GM18499 (cell line): ENCODE data around the gene DEFB125.
"Not testable (repeated sequence)": the region's sequence is repeated elsewhere in the genome, so short reads cannot be mapped to it uniquely, and the experiment has no call there.

Experiments used
- ATAC-seq: cut with Tn5 transposase; IDR thresholded peaks from one replicate; pipeline ENCODE4 v1.9.1; 2021; ENCODE audit warnings: moderate number of reproducible peaks; ENCODE audit not compliant: insufficient read depth, unreplicated experiment

DEFB125 gene, protein sequence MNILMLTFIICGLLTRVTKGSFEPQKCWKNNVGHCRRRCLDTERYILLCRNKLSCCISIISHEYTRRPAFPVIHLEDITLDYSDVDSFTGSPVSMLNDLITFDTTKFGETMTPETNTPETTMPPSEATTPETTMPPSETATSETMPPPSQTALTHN

GRCh38 chr20:87401-87800 is at the start of gene DEFB125:
TSS of gene DEFB125 (plus strand) at chr20:87672. CDS start at chr20:87710, 38 bp downstream.
- ATAC-seq = no peak

- no peak for ATAC-seq
These were observed 27.2 kb upstream of the DEFB125 start for GRCh38 chr20:60035-60918.

DNA sequence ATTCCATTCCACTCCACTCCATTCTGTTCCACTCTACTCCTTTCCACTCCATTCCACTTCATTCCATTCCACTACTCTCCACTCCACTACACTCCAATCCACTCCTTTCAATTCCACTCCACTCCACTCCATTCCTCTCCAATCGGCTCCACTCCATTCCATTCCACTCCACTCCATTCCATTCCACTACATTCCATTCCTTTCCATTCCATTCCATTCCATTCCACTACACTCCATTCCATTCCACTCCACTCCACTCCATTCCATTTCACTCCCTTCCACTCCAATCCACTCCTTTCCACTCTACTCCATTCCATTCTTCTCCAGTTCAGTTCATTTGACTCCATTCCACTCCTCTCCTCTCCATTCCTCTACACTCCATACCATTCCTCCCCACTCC is 26.2 kb upstream of the DEFB125 start:
- ATAC-seq = no peak

DNA sequence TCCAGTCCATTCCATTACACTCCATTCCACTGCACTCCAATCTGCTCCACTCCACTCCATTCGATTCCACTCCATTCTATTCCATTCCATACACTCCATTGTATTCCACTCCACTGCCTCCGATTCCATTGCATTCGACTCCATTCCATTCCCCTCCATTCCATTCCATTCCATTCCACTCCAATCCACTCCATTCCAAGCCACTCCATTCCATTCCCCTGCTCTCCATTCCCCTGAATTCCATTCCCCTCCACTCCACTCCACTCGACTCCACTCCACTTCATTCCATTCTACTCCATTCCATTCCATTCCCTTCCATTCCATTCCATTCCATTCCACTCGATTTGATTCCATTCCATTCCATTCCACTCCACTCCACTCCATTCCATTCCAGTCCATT is 25.7 kb upstream of the DEFB125 start:
- no peak for ATAC-seq

GRCh38 chr20:62487-62886 is 25.0 kb upstream of the DEFB125 start:
- no peak for ATAC-seq

DNA sequence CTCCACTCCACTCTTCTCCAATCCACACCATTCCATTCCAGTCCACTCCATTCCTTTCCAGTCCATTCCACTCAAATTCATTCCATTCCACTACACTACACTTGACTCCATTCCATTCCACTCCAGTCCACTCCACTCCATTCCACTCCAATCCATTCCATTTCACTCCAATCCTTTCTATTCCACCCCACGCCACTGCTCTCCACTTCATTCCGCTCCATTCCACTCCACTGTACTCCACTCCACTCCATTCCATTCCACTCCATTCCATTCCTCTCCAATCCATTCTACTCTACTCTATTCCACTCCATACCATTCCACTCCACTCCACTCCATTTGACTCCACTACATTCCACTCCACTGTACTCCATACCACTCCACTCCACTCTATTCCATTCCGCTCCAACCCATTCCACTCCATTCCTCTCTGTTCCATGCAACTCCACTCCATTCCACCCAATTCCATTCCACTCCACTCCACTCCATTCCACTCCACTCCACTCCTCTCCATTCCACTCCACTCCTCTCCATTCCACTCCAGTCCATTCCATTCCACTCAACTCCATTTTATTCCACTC is 23.4 kb upstream of the DEFB125 start:
- no peak for ATAC-seq

DNA sequence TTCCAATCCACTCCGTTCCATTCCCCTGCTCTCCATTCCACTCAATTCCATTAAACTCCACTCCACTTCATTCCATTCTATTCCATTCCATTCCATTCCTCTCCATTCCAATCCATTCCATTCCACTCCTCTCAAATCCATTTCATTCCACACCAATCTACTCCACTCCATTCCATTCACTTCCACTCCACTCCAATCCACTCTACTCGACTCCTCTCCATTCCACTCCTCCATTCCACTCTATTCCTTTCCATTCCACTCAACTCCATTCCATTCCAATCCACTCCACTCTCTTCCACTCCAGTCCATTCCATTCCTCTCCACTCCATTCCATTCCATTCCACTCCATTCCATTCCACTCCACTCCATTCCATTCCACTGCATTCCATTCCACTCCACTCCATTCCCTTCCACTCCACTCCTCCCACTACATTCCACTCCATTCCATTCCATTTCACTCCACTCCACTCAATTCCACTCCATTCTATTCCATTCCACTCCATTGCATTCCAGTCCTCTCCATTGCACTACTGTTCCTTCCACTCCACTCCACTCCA is 22.6 kb upstream of the DEFB125 start:
- no peak for ATAC-seq

- no peak for ATAC-seq
These were observed 10.2 kb upstream of the DEFB125 start for GRCh38 chr20:77231-77630.

GRCh38 chr20:78338-78737 is 9.1 kb upstream of the DEFB125 start:
- ATAC-seq = no peak

GRCh38 chr20:79565-79964 is 7.9 kb upstream of the DEFB125 start:
- no peak for ATAC-seq

- ATAC-seq = no peak
These were observed 3.2 kb downstream of the DEFB125 start for GRCh38 chr20:90651-91050.

GRCh38 chr20:93641-94040 is 6.2 kb downstream of the DEFB125 start:
- ATAC-seq = no peak

DNA sequence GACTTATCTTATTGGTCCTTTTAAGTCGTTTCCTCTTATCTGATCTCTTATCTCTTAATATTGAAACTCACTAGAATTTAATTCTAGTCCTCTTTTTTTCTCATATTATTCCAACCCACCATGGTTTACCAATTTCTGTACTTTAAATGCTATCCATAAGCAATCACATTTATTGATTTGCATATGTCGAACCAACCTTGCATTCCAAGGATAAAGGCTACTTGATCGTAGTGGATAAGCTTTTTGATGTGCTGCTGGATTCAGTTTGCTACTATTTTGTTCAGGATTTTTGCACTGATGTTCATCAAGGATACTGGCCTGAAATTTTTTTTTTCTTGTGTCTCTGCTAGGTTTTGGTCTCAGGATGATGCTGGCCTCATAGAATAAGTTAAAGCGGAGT is 7.7 kb downstream of the DEFB125 start:
- no peak for ATAC-seq

GRCh38 chr20:97691-98090 is 10.2 kb downstream of the DEFB125 start:
- not testable (repeated sequence) for ATAC-seq

GRCh38 chr20:101975-102374 is 14.5 kb downstream of the DEFB125 start:
- ATAC-seq = no peak

GRCh38 chr20:103456-103855 is 16.0 kb downstream of the DEFB125 start:
- no peak for ATAC-seq

GRCh38 chr20:112396-112795 is 24.9 kb downstream of the DEFB125 start:
- ATAC-seq = no peak

DNA sequence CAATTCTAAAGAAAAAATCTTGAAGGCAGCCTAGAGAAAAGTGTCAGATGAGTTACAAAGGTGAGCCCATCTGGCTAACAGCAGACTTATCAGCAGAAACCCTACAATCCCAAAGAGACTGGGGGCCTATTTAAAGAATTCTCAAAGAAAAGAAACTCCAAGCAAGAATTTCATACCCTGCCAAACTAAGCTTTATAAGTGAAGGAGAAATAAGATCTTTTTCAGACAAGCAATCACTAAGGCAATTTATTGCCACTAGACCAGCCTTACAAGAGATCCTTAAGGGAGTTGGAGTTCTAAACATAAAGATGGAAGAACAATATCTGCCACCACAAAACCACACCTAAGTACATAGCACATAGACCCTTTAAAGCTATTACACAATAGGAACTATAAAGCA is 30.0 kb downstream of the DEFB125 start:
- no peak for ATAC-seq

DNA sequence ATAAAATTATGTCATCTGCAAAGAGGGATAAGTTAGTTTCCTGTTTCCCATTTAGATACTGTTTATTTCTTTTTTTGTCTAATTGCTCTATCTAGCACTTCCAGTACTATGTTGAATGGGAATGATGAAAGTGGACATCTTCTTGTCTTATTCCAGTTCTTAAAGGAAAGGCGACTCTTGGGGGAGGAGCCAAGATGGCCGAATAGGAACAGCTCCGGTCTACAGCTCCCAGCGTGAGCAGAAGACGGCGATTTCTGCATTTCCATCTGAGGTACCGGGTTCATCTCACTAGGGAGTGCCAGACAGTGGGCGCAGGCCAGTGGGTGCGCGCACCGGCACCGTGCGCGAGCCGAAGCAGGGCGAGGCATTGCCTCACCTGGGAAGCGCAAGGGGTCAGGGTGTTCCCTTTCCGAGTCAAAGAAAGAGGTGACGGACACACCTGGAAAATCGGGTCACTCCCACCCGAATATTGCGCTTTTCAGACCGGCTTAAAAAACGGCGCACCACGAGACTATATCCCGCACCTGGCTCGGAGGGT is 42.4 kb downstream of the DEFB125 start:
- not testable (repeated sequence) for ATAC-seq

DNA sequence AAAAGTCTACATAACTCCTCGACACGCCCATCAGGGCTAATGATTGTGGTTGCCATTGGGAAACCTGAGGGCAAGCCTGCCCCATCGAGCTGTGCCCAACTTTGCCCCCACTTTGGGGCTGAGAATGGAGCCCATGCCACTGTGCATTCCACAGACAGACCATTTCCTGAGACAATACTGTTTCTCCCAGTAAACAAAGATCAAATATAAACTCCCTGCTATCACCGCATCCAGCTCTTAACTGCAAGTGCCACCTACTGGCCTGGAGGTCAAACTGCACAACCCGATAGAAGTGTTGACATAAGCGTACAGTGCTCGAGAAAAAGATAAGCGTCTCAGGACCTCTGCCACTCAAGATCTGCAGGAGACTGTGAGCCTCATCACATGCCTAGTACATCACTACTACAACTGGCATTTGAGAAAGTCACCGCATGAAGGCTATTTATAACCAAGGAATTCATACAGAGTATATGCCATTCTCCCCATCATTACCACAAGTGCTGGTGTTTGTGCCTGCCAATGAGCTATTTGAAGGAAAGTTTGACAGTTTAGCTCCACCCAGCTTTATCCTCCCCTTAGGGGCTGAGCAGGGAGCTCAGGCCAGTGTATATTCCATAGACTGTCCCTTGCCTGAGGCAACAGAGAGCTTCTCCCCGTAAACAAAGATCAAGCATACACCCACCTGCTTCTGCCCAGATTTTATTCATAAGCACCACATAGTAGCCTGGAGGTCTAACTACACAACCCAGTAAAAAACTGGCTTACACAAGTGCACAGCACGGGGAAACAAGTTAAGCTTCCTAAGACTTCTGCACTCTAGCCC is 50.4 kb downstream of the DEFB125 start:
- no peak for ATAC-seq
